Measurements from ENCODE around the gene KRT79.
"Not testable (repeated sequence)": the region's sequence is repeated elsewhere in the genome, so short reads cannot be mapped to it uniquely, and the experiment has no call there.

KRT79 gene

DNA sequence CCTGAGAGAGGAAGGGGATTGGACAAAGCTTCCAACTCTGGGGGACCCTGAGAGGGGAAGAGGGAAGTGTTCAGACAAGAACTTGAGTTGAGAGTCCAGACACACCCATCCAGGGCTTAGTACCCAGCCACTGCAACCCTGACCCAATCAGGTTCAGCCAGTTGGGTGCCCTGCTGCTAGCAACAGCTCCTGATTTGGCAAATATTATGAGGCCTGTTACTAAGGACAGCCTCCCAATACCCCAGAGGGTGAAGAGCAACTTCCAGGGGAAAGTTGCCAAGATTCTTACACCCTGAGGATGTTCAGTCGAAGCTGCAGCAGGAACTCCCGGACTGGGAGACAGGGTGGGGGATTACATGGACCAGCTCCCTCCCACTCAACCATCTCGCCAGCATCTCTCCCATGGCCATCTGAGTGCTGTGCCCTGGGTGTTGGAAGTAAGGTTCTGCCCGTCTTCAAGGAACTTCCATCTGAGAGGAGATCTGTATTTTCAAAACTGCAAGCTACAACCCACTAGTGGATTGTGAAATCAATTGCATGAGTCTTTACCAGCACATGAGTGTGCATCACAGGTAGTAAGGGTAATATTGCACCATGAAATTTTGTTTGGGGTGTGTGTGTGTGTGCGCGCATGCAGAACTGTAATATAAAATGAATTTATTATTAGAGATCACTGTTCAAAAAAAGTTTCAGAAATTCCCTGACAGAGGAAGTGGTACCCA lies 26.2 kb upstream of the KRT79 start:
- no peak for DNase-seq

DNA sequence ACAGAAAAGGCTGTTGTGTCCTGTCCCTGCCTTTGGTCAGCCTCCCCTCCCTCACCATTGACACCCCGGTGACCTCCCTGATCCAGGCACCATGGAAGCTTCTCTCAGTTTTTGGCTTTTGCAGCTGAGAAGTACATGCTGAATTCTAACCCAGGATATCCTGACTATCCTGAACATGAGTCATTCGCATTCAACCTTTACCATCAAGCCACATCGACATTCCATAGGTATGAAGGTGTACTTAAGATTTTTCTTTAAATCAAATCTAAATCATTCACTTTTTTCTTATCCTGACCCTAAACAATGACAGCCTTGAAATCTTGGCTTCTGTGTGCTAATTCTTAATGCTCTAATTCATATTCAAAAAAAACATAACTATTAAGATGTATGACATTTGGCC lies 23.4 kb upstream of the KRT79 start:
- no peak for DNase-seq

- no peak for DNase-seq
These were observed 22.7 kb upstream of the KRT79 start for GRCh38 chr12:52856787-52857186.

GRCh38 chr12:52856077-52856476 lies 22.0 kb upstream of the KRT79 start:
- not testable (repeated sequence) for DNase-seq

- no peak for DNase-seq
These were observed 17.7 kb upstream of the KRT79 start for GRCh38 chr12:52851787-52852186.

- no peak for DNase-seq
These were observed 16.6 kb upstream of the KRT79 start for GRCh38 chr12:52850681-52851080.

GRCh38 chr12:52849511-52849910 lies 15.4 kb upstream of the KRT79 start:
- DNase-seq = no peak

GRCh38 chr12:52848661-52849255 lies 14.6 kb upstream of the KRT79 start, which contains the start of gene KRT78:
TSS of gene KRT78 (minus strand) at chr12:52848994. CDS start at chr12:52848930, 64 bp downstream.
- no peak for DNase-seq

- no peak for DNase-seq
These were observed 13.4 kb upstream of the KRT79 start for GRCh38 chr12:52847335-52848102.

GRCh38 chr12:52846356-52846970 lies 12.4 kb upstream of the KRT79 start:
- no peak for DNase-seq

DNA sequence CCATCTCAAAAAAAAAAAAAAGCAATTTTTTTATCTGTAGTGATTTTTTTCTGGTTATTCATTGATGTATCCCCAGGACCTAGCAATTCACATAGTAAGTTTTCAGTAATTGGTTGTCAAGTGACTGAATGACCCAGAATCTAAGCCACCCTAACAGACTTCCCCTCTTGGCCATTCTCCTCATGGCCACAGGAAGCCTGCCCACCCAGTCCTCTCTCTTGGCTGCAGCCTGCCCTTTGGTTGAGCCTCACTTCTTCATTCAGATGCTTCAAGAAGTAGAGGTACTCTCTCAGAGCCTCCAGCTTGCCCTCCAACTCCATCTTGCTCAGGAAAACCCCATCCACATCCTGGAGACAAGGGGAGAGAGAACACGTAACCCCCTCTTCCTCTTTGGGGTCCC lies 11.8 kb upstream of the KRT79 start:
- DNase-seq = no peak

DNA sequence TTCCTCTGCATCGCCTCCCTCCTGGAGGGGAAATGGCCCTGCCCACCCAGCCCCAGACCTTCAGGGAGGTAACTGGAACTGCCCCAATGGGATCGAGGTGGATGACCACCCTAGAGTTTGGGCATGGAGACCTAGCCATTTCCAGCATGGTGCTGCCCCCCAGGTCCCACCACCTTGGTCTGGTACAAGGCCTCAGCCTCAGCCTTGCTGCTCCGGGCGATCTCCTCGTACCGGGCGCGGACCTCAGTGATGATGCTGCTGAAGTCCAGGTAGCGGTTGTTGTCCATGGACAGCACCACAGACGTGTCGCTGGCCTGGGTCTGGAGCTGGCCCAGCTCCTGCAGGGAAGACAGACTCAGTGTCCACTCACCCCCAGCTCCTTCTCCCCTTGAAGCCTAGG lies 10.3 kb upstream of the KRT79 start:
- DNase-seq = no peak

DNA sequence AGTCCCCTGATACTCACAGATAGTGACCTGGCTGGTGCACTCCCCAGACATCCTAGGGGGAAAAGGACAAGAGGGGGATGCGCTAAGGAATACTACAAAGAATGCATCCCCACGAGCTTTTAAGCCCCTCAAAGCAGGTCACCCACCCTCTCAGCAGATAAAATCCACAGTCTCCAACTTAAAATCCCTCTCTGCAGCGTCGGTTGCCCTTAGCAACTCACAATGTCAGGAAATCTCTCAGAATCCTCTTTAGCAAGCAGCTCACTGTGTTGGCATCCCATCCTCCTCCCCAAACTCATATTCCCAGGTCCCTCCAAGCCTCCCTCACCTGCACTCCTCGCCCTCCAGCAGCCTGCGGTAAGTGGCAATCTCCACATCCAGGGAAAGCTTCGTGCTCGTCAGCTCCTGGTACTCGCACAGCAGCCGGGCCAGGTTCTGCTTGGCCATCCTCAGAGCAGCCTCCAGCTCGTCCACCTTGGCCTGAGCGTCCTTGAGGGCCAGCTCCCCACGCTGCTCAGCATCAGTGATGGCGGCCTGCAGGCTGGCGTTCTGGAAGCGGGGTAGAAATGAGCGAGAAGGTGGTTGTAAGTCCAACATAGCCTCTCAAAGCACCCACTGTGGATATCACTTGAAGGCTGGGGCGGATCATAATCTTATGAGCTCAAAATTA lies 5.5 kb upstream of the KRT79 start:
- DNase-seq = no peak

DNA sequence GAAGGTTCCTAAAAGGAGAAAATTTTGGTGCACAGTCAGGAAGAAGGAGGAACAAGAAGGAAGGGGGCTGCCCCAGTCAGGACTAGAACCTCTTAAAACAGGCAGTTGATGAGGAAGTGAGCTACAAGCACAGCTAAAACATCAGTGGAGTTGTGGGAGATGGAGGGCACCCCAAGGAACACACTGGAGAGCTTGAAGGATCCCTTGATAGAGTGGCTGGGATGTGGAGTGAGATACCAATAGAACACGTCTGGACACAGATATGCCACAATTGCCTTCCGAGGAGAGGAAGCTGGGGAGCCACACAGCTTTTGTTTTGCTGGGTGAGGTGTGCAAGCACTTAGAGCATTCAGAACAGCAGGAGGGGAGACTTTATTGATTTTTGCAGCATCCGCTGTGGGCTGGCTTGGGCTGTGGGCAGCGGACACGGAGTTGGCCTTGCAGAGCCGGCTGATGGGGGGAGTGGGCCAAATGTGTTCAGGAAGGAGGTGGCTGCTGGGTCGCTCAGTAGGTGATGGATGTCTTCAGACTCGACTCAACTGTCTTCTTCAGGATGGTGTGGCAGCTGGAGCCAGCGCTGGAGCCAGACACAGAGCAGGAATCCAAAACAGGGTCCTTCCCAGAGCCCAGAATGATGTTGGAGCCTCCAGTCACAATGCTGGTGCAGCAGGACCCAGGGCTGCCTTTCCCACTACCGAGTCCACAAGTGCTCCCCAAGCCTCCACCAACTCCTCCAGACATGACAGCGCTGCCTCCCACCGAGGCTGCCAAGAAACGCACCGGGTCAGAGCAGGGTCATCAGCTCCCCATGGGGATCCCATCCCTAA lies 4.7 kb upstream of the KRT79 start:
- no peak for DNase-seq

GRCh38 chr12:52837781-52838608 lies 3.9 kb upstream of the KRT79 start:
- no peak for DNase-seq

GRCh38 chr12:52837413-52837741 lies 3.3 kb upstream of the KRT79 start:
- no peak for DNase-seq

GRCh38 chr12:52836491-52837412 lies 2.6 kb upstream of the KRT79 start:
- DNase-seq = no peak

DNA sequence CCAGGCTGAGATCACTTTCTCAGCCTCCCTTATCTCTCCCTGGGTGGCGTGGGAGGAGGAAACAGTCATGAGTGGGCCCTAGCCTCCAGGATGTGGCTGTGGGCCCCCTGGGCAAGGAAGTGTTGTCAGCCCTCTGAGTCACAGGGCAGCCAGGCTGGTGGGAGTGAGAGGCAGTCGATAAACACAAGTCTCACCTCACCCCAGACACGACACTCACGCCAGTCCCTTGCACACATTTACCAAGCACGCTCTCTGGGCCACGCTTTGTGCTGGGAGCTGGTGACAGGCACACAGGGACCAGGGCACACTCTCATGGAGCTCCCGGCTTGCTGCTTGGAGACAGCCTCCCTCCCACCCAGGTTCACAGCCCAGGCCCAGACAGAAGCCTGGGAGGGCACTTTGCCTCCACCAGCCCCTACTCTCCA lies 1.9 kb upstream of the KRT79 start:
- no peak for DNase-seq

DNA sequence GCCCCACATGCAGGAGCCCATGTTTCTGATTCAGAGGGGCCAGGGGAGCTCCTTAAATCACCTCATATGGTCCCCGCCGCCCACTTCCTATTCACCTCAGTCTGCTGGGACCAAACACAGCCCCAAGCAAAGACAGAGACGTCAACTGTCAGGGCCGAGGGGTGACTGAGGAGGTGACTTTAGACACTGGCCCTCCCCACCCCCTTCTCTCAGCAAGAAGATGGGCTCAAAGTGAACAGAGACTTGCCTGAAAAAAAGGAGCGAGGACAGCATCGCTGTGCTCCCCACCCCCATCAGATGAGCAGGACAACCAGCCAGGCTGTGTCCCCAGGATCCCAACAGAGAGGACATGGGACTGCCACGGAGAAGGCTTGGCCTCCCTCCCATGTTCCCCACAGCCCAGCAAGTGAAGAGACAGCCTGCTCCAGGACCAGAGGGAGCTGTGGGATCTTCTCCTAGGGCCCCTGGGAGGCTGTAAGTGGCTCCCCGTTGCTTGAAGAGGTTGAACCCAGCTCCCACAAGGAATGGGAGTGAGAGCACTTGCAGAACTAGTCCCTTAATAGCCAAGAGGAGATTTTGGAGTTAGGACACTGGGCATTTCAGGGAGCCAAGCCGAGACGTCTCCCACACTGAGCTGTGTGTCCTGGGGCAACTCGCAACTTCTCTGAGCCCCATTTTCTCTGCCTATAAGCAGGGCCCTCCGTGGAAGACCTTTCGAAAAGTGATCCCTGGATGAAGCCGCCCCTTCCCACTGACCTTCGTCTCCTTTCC lies 1.3 kb upstream of the KRT79 start:
- DNase-seq = no peak

- no peak for DNase-seq
These were observed 553 bp upstream of the KRT79 start for GRCh38 chr12:52834727-52835001.
